Measurements from ENCODE around the gene VAMP3. TPM values are rescaled to one million over a fixed set of nuclear protein-coding genes. Genes with fewer than 3 reads are reported as not detected.

The VAMP3 gene, protein sequence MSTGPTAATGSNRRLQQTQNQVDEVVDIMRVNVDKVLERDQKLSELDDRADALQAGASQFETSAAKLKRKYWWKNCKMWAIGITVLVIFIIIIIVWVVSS
- total RNA-seq (45.6 and 51.2 TPM in 2 replicates), polyA plus RNA-seq (68.4 and 88.3 TPM in 2 replicates)

DNA sequence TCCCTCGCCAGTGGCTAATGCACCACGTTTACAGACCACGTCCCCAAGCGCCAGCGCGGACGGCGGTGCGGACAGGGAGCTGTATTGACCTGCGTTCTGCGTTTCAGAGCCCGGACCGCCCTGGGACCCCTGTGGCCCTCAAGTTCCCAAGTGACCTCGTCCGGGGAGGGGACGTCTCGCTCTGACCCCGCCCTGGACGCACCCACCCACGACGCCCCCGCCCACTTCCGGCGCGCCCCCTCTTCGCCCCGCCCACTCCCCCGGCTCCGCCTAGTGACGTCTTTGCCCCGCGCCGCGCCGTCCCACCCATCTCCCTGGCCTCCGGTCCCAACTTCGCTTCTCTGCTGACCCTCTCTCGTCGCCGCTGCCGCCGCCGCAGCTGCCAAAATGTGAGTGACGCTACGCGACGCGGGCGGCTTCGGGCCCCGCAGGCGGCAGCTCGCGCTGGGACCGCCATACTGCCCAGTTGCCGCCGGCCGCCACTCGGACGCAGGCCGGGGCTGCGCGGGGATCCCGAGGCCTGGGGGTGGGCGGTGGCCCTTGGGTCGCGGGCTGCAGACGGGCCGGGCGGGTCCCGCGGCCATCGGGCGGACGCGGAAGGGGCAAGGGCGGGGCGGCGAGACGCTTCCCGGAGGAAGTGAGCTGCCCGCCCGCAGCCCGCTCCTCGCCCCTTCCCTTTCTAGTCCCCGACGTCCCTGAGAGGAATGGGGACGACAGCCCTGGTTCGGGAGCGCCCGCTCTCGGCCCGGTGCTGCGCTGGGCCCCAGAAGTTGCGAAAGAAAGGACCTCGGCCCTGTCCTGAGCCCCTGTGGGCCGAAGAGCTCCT, at the start of gene VAMP3:
Gene VAMP3 (plus strand): TSS at position 300 of the 826 bp plus-strand sequence. CDS start 88 bp downstream, at position 388.
- H3K27ac ChIP-seq, result peak within 1 kb of the TSS; percentile 90
- H3K27me3 ChIP-seq, result no peaks in the 10 kb centered on the region
- DNase-seq (ENCODE audit: low read depth in 1 of 2, low spot score in 1 of 2), result peak; percentile 85 to 91
- no peaks in the 10 kb centered on the region for H3K4me1 ChIP-seq (ENCODE audit: low read depth)
- TF ChIP-seq, protein P1, sequence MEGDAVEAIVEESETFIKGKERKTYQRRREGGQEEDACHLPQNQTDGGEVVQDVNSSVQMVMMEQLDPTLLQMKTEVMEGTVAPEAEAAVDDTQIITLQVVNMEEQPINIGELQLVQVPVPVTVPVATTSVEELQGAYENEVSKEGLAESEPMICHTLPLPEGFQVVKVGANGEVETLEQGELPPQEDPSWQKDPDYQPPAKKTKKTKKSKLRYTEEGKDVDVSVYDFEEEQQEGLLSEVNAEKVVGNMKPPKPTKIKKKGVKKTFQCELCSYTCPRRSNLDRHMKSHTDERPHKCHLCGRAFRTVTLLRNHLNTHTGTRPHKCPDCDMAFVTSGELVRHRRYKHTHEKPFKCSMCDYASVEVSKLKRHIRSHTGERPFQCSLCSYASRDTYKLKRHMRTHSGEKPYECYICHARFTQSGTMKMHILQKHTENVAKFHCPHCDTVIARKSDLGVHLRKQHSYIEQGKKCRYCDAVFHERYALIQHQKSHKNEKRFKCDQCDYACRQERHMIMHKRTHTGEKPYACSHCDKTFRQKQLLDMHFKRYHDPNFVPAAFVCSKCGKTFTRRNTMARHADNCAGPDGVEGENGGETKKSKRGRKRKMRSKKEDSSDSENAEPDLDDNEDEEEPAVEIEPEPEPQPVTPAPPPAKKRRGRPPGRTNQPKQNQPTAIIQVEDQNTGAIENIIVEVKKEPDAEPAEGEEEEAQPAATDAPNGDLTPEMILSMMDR (IDR thresholded peaks at IDR 0.05; ENCODE audit: low read depth, low read length), result no peak
- peak within 1 kb of the TSS; percentile 70 for H3K4me3 ChIP-seq
- H3K9me3 ChIP-seq (ENCODE audit: low read depth), result no peaks in the 10 kb centered on the region
- H3K36me3 ChIP-seq, result peaks cover 17% of the 10 kb centered on the region

DNA sequence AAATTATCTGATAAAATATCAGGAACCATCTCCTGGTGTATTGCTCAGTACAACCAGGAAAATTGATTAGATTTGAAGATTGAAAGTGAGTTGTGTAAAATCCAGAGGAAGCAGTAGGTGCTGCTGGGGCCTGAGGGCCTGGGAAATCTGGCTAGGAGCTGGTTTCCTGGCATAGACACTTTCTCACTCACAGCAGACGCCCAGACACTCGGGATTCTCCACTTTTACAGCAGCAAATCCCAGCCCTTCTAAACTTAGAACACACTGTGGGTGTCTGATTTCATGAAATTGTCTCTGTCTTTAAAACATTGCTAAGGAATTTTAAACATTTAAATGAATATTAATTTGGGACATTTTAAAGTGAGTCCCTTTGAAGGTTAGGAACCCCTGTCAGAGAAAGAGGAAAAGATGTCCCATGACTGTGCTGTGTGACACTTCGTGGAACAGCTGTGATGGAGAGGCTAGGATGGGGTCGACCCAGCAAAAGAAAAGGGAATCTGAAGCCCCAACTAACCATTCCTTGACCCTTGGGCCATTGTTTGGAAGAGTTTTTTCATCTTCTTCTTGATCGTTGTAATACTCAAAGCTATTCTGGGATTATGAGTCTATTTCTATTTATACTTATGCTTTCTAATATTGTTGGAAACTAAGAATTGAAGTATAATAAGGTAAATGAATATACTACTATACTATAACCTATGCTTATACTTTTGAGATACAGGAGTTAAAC, 49.0 kb upstream of the VAMP3 start:
- Histone ChIP-seq H3K36me3 (no peaks in the 10 kb centered on the region), H3K27ac (no peak overlapping the region), H3K4me3 (no peak overlapping the region), H3K9me3 (ENCODE audit: low read depth) (no peaks in the 10 kb centered on the region), H3K27me3 (no peaks in the 10 kb centered on the region), H3K4me1 (ENCODE audit: low read depth) (peaks cover 3% of the 10 kb centered on the region)
- TF ChIP-seq, protein P1 (IDR thresholded peaks at IDR 0.05; ENCODE audit: low read depth, low read length), result no peak
- DNase-seq (ENCODE audit: low read depth in 1 of 2, low spot score in 1 of 2), result no peak

DNA sequence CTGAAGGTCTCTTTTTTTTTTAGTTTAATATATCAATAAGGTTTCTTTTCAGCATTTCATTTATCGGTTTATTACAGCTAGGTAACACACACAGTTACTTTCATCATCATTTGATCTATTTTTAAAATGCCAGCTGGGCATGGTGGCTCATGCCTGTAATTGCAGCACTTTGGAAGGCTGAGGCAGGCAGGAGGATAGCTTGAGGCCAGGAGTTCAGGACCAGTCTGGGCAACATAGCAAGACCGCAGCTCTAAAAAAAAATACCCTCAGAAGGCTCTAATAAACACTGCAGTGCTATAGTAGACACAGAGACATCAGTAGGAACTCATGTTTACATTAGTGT, 48.5 kb upstream of the VAMP3 start:
- no peak for DNase-seq (ENCODE audit: low read depth in 1 of 2, low spot score in 1 of 2)
- Histone ChIP-seq H3K27me3 (no peaks in the 10 kb centered on the region), H3K9me3 (ENCODE audit: low read depth) (no peaks in the 10 kb centered on the region), H3K4me1 (ENCODE audit: low read depth) (peaks cover 3% of the 10 kb centered on the region), H3K27ac (no peak overlapping the region), H3K4me3 (no peak overlapping the region), H3K36me3 (no peaks in the 10 kb centered on the region)
- TF ChIP-seq, protein P1 (IDR thresholded peaks at IDR 0.05; ENCODE audit: low read depth, low read length), result no peak

DNA sequence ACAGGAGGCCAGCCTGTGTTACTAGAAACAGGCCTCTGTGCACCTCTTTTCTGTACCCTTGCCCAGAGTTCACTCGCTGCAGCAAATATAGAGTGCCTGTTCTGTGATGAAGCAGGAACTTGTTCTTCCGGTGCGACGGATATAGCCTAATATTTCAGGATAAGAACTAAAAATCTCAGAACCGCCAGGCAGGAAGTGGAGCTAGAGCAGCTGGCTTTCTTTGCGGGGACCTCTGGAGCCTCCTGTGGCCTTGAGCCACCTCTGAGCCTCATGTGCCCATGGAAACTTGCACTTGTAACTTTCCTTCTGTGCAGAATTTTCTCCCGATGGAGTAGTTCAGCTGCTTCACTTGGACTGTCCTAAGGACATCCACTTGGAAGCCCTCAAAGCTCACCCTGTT, 44.5 kb upstream of the VAMP3 start:
- DNase-seq (ENCODE audit: low read depth in 1 of 2, low spot score in 1 of 2), result peak in 1 of 2 donors; percentile 6
- Histone ChIP-seq H3K27me3 (no peaks in the 10 kb centered on the region), H3K9me3 (ENCODE audit: low read depth) (no peaks in the 10 kb centered on the region), H3K36me3 (no peaks in the 10 kb centered on the region), H3K4me1 (ENCODE audit: low read depth) (no peaks in the 10 kb centered on the region), H3K4me3 (no peak overlapping the region), H3K27ac (no peak overlapping the region)
- TF ChIP-seq, protein P1 (IDR thresholded peaks at IDR 0.05; ENCODE audit: low read depth, low read length), result no peak

DNA sequence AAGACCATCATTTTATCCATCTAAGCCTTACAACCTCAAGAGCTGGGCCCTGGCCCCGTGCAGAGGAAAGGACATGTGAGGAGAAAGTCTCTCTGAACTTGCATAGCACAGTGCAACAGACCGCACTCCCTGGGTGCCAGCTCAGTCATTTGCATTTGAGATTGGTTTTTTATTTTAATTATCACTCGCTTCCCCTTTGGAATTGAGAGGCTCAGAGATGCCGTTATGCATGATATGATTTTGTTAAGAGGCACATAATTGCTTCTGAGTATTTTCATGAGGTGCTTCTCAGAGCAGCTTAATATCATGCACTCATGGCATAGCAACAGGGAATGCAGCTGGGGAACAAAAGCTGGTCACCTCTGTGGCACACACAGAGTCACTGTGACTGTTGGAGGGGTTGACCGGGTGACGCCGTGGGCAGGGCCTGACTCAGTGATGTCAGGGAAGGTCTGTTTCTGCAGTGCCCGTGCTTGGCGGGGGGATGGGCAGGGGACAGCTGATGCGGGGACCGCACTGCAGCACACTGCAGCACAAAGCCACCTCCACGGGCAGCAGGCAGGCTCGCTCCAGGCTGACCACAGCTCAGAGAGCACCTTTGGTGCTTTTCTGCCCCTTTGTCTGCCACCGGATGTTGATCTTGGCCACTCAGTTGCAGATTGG, 43.2 kb upstream of the VAMP3 start:
- TF ChIP-seq, protein P1 (IDR thresholded peaks at IDR 0.05; ENCODE audit: low read depth, low read length), result no peak
- H3K27me3 ChIP-seq, result no peaks in the 10 kb centered on the region
- no peaks in the 10 kb centered on the region for H3K36me3 ChIP-seq
- DNase-seq (ENCODE audit: low read depth in 1 of 2, low spot score in 1 of 2), result no peak
- H3K27ac ChIP-seq, result no peak overlapping the region
- H3K4me3 ChIP-seq, result no peak overlapping the region
- H3K9me3 ChIP-seq (ENCODE audit: low read depth), result no peaks in the 10 kb centered on the region
- no peaks in the 10 kb centered on the region for H3K4me1 ChIP-seq (ENCODE audit: low read depth)

Data from cardiac muscle cell (in vitro differentiated cells and primary cell).